GM12874 (cell line): ENCODE measurements around the gene GPATCH2.

Experiments
- CTCF ChIP-seq: IDR thresholded peaks from 2 replicates; pipeline ENCODE4 v1.5.1; 2011; ENCODE audit warnings: low read depth, mild to moderate bottlenecking, control low read depth, low read length, moderate library complexity; ENCODE audit not compliant: insufficient read depth

Gene GPATCH2

GRCh38 chr1:217577336-217577735 lies 53.6 kb downstream of the GPATCH2 start:
- TF ChIP-seq CTCF, result no peak

- TF ChIP-seq CTCF, result no peak
Observed at GRCh38 chr1:217574265-217574949, 56.5 kb downstream of the GPATCH2 start.

- TF ChIP-seq CTCF, result no peak
Observed at GRCh38 chr1:217569021-217569420, 61.9 kb downstream of the GPATCH2 start.

GRCh38 chr1:217568200-217568599 lies 62.7 kb downstream of the GPATCH2 start:
- no peak for TF ChIP-seq CTCF

GRCh38 chr1:217564833-217565232 lies 66.1 kb downstream of the GPATCH2 start:
- no peak for TF ChIP-seq CTCF

- no peak for TF ChIP-seq CTCF
Observed at GRCh38 chr1:217564207-217564606, 66.7 kb downstream of the GPATCH2 start.

- no peak for TF ChIP-seq CTCF
Observed at GRCh38 chr1:217563179-217563578, 67.7 kb downstream of the GPATCH2 start.
